Activated CD4-positive, alpha-beta memory T cell treated with anti-CD3 and anti-CD28 coated beads, Interleukin-2, amount 10 ng/mL, durations not matched to agents 7 days and 5 days (primary cell): ENCODE results near the gene BCL7C. TPM values are rescaled to one million over a fixed set of nuclear protein-coding genes. Genes with fewer than 3 reads are reported as not detected.
A peak's percentile ranks its signal among the peaks of the same experiment; 100 is the strongest.
"Not testable (repeated sequence)": the region's sequence is repeated elsewhere in the genome, so short reads cannot be mapped to it uniquely, and the experiment has no call there.

Experiments used
- CTCF ChIA-PET: fragments of 350-600 bp; sonication (Branson Sonifier 250); formaldehyde crosslinking; loops from one replicate; lab custom pipeline; 2021; ENCODE audit warnings: antibody characterized with exemption, inconsistent platforms; lab: Charles Lee
- POLR2A ChIA-PET: fragments of 350-600 bp; sonication (Branson Sonifier 250); formaldehyde crosslinking; loops from one replicate; lab custom pipeline; 2021; ENCODE audit warnings: antibody characterized with exemption; lab: Charles Lee
- DNase-seq: peaks from one replicate; pipeline ENCODE4 v3.0.0-alpha.2; 2020
- H3K27ac Mint-ChIP-seq: one replicate; pipeline ENCODE4 v1.8.0; 2021; ENCODE audit warnings: mild to moderate bottlenecking, mixed read lengths
- H3K27me3 Mint-ChIP-seq: one replicate; pipeline ENCODE4 v1.8.0; 2021; ENCODE audit warnings: mixed read lengths
- H3K36me3 Mint-ChIP-seq: one replicate; pipeline ENCODE4 v1.8.0; 2021; ENCODE audit warnings: low read depth, mixed read lengths
- H3K4me1 Mint-ChIP-seq: one replicate; pipeline ENCODE4 v1.8.0; 2021; ENCODE audit warnings: mixed read lengths
- H3K4me3 Mint-ChIP-seq: one replicate; pipeline ENCODE4 v1.8.0; 2021; ENCODE audit warnings: mild to moderate bottlenecking, mixed read lengths
- H3K9me3 Mint-ChIP-seq: one replicate; pipeline ENCODE4 v1.8.0; 2021; ENCODE audit warnings: mixed read lengths
- total RNA-seq, 2 experiments: library from RNA; stranded (reverse); gene quantifications; one replicate each; pipeline ENCODE4 v1.2.3, GENCODE V29; 2021

Gene BCL7C
- 10 to 100 TPM; 22.3 to 23.5 TPM for total RNA-seq

DNA sequence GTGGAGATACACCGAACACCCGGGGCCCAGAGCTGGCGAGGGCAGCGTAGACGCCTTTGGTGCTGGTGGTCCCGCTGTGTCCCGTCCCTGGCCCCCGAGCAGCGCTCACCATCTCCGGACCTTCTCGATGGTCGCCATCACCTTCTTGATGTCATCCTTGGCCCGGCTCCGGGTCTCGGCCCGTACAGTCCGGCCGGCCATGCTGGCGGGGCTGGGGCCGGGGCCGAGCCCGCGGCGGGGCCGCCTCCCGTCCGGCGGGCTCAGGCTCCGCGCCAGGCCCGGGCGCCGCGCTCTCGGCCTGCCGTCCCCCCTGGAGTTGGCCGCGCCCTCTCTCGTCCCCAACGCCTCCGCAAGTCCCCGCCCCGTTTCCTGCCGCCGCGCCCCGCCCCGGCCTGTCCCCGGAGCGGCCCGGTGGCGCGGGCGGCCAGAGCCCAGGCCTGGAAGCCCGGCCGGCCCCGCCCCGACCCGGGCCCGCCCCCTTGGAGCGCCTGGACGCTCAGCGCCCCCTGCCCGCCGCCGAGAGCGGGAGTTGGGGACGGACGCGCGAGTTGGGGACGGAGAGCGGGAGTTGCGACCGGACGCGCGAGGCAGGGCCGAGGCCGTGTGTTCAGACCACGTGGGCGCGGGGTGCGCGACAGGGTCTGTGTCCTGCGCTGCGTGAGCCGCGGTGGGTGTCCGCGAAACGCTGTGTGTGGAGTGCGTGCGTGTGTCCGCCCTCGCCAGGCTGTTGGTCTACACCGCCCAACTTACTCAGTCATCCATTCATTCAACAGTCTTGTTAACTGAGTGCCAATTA is at the start of gene BCL7C:
BCL7C (minus strand) TSS at position 334 of the 796 bp plus-strand sequence; CDS start at position 201, 133 bp downstream.
- H3K4me1 Mint-ChIP-seq = peaks cover 45% of the 10 kb centered on the region
- no peaks in the 10 kb centered on the region for H3K27me3 Mint-ChIP-seq
- H3K36me3 Mint-ChIP-seq = peaks cover 9% of the 10 kb centered on the region
- CTCF ChIA-PET = interaction anchor here (0.9 to 2.1 kb wide), 3 partner anchors 8 to 49 kb away, joined by 4 to 8 read pairs (median 7); no protein-coding TSS in a partner anchor
- H3K4me3 Mint-ChIP-seq = peak within 1 kb of the TSS; percentile 82
- no peaks in the 10 kb centered on the region for H3K9me3 Mint-ChIP-seq
- peak within 1 kb of the TSS; percentile 76 for H3K27ac Mint-ChIP-seq
- peak; percentile 86 for DNase-seq
- POLR2A ChIA-PET = interaction anchor here (2.6 to 4.3 kb wide), 2 partner anchors 8 to 18 kb away, joined by 15 to 42 read pairs; no protein-coding TSS in a partner anchor

DNA sequence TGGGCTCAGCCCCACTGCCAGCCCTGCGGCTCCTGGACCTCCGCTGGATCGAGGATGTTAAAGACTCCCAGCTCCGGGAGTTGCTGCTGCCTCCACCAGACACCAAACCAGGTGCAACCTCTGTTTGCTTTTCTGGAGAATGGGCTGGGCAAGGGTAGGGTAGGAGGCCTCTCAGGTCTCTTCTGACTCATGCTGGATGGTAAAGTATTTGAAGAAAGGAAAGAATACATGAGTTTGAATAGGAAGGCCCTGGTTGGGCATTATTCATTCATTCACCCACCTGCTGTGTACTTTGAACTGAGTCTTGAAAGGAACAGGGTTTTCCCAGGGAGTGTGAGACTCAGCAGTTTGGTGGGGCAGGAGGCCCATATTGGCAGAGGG is 48.5 kb upstream of the BCL7C start:
- peak overlapping the region; percentile 68 for H3K27ac Mint-ChIP-seq
- ChIA-PET POLR2A (interaction anchor here (1.2 to 2.9 kb wide), 4 partner anchors 7 to 238 kb away, joined by 5 to 18 read pairs (median 6); partner anchors contain the start of genes FUS, ORAI3 and SETD1A), CTCF (interaction anchor here (0.6 to 4.5 kb wide), 21 partner anchors 7 to 291 kb away, joined by 3 to 94 read pairs (median 5); partner anchors contain the start of genes KAT8 and PHKG2)
- peaks cover 33% of the 10 kb centered on the region for H3K4me1 Mint-ChIP-seq
- H3K27me3 Mint-ChIP-seq = no peaks in the 10 kb centered on the region
- no peaks in the 10 kb centered on the region for H3K9me3 Mint-ChIP-seq
- H3K4me3 Mint-ChIP-seq = peak overlapping the region; percentile 64
- H3K36me3 Mint-ChIP-seq = peaks cover 29% of the 10 kb centered on the region
- DNase-seq = no peak

DNA sequence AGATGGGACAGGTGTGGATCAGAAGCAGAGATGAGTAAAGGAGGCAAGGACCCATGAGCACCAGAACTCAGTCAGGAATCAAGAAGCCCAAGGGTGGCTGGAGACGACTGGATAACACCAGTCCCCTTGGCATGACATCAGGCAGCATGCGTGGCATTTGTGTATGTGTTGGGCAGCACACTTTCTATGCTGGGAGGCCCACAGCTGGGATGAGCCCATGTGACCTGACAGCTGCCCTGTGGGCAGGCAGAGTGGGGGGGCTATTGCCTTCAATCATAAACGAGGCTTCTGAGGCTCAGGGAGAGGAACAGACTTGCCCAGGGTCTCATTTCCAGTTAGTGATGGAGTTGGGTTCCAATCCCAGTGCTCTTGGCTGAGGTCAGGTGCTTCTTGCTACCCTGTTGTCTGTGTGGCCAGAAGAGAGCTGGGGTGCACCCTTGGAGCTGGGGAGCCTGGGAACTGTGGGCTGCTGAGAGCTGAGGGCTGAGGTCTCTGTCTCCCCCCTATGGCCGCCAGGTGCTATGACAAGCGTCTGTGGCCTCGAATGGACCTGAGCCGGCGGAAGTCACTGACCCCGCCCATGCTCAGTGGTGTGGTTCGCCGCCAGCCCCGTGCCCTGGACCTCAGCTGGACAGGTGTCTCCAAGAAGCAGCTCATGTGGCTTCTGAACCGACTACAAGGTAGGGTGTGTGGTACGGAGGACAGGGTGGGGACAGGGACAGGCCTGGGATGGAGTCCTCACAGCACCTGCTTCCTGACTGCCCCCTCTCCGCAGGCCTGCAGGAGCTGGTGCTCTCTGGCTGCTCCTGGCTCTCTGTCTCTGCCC is 47.9 kb upstream of the BCL7C start:
- peak overlapping the region; percentile 68 for H3K27ac Mint-ChIP-seq
- DNase-seq = peak; percentile 81
- peaks cover 38% of the 10 kb centered on the region for H3K4me1 Mint-ChIP-seq
- ChIA-PET CTCF (interaction anchor here (0.6 to 4.5 kb wide), 24 partner anchors 9 to 290 kb away, joined by 3 to 94 read pairs (median 4); partner anchors contain the start of genes KAT8 and PHKG2), POLR2A (interaction anchor here (1.2 to 2.9 kb wide), 5 partner anchors 8 to 238 kb away, joined by 3 to 18 read pairs (median 6); partner anchors contain the start of genes FUS, ORAI3 and SETD1A)
- peak overlapping the region; percentile 64 for H3K4me3 Mint-ChIP-seq
- H3K27me3 Mint-ChIP-seq = no peaks in the 10 kb centered on the region
- peaks cover 29% of the 10 kb centered on the region for H3K36me3 Mint-ChIP-seq
- no peaks in the 10 kb centered on the region for H3K9me3 Mint-ChIP-seq

DNA sequence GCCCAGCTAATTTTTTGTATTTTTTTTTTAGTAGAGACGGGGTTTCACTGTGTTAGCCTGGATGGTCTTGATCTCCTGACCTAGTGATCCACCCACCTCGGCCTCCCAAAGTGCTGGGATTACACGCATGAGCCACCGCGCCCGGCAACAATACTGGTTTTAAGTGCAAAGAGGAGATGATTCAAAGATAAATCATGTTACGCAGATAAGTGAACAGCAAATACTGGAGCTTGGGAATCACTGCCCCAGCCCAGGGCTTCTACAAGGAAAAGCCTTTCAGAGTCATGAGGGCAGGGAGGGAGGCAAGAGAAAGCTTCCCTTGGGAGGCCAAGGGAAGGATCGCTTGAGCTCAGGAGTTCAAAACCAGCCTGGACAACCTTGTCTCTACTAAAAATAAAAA is 45.7 kb upstream of the BCL7C start:
- H3K27ac Mint-ChIP-seq, H3K9me3 Mint-ChIP-seq, DNase-seq, H3K27me3 Mint-ChIP-seq, POLR2A ChIA-PET, H3K4me3 Mint-ChIP-seq: not testable (repeated sequence)
- peaks cover 48% of the 10 kb centered on the region for H3K4me1 Mint-ChIP-seq
- CTCF ChIA-PET = interaction anchor here (0.9 to 4.5 kb wide), 6 partner anchors 11 to 125 kb away, joined by 3 to 94 read pairs (median 26); no protein-coding TSS in a partner anchor
- peaks cover 26% of the 10 kb centered on the region for H3K36me3 Mint-ChIP-seq

DNA sequence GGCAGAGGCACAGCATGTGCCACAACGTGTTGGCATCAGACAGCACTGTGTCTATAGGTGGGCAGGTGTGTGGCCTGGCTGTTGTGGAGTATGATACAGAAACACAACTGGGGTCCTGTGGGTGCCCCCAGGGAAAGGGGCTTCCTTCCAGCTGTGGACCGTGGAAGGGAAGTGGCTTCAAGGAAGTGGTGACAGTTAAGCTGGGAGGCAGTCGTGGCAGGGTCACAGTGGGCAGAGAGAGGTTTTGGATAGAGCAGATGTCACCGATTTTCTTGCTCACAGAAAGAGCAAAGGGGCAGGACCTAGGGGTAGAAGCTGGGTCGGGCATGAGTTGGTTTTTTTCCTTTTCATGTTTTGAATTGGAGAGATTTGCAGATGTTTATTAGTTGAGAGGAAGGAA is 43.8 kb upstream of the BCL7C start:
- peaks cover 16% of the 10 kb centered on the region for H3K36me3 Mint-ChIP-seq
- H3K4me3 Mint-ChIP-seq = no peak overlapping the region
- peak overlapping the region; percentile 72 for H3K27ac Mint-ChIP-seq
- DNase-seq = no peak
- no peaks in the 10 kb centered on the region for H3K9me3 Mint-ChIP-seq
- ChIA-PET CTCF (interaction anchor here (1.2 to 1.9 kb wide), 2 partner anchors 13 to 93 kb away, joined by 3 to 9 read pairs; no protein-coding TSS in a partner anchor), POLR2A (no interaction called here)
- H3K4me1 Mint-ChIP-seq = peaks cover 44% of the 10 kb centered on the region
- no peaks in the 10 kb centered on the region for H3K27me3 Mint-ChIP-seq

DNA sequence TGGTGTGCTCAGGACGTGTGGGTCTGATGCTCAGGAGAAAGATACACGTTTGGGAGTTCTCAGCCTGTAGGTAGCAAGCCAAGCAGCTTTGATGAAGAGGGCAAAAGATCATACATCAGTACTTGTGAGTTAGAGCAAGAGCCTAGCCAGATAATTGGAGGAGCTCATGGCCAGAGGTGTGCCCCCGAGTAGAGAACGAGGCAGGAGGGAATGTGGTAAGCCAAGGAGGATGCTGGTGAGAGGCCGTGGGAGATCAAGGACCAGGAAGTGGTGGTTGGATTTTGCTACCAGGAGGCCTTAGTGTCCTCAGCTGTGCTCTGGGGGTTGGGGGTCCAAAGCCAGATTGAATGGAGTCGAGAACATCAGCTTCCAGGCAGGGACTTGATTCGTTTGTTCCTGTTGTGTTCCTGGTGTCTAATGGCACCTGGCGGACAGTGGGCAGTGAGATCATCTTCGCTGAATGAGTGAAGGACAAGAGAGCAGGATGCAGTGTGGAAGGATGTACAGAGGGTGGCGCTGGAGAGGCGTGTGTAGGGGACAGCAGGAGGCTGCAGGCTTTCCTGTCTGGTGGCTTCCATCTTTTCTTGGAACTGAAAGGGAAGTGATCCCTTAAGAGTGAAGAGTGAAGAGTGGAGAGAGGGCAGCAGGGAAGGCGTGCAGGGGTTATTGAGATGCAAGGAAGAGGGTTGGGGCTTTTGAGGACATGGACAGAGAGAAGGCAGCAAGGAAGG is 41.1 kb upstream of the BCL7C start:
- Mint-ChIP-seq H3K9me3 (no peaks in the 10 kb centered on the region), H3K4me3 (no peak overlapping the region), H3K27me3 (no peaks in the 10 kb centered on the region), H3K27ac (peak overlapping the region; percentile 60), H3K4me1 (peaks cover 25% of the 10 kb centered on the region), H3K36me3 (peaks cover 18% of the 10 kb centered on the region)
- ChIA-PET POLR2A (interaction anchor here (1.0 kb wide), 2 partner anchors 10 to 22 kb away, joined by 3 read pairs; partner anchors contain the start of gene SETD1A), CTCF (interaction anchor here (0.7 to 2.3 kb wide), 8 partner anchors 9 to 451 kb away, joined by 3 to 16 read pairs (median 5); partner anchors contain the start of gene ORAI3)
- DNase-seq = peak; percentile 57

DNA sequence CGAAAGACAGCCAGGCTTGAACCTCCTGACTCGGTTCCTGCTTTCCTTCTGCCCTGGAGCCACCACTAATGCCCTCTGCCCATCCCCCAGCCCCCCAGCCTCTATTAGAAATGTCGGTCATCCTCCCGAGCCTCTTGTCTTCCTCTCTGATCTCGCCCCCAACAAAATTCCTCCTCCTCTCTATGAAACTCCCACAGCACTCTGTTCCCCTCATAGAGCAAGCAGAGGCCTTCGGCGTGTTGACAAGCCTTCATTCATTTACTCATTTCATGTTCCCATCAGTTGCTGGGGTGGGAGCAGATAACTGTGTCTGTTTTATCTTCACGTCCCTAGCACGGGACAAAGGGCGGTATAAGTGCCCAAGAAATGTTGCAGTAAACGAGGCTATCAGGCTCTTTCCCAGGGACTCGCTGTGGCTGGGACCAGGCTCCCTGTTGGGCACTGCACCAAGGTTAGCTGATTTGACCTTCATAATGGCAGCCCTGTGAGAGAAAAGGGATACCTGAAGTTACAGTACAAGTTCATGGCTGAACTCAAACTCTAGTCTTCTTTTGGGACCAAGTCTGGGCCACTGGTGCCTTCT is 37.3 kb upstream of the BCL7C start:
- DNase-seq = no peak
- Mint-ChIP-seq H3K27ac (no peak overlapping the region), H3K27me3 (no peaks in the 10 kb centered on the region), H3K4me3 (no peak overlapping the region), H3K36me3 (peaks cover 14% of the 10 kb centered on the region), H3K9me3 (no peaks in the 10 kb centered on the region), H3K4me1 (peaks cover 17% of the 10 kb centered on the region)
- POLR2A ChIA-PET = no interaction called here
- CTCF ChIA-PET = interaction anchor here (0.6 to 2.8 kb wide), 3 partner anchors 11 to 88 kb away, joined by 3 to 15 read pairs (median 3); partner anchors contain the start of gene ORAI3

DNA sequence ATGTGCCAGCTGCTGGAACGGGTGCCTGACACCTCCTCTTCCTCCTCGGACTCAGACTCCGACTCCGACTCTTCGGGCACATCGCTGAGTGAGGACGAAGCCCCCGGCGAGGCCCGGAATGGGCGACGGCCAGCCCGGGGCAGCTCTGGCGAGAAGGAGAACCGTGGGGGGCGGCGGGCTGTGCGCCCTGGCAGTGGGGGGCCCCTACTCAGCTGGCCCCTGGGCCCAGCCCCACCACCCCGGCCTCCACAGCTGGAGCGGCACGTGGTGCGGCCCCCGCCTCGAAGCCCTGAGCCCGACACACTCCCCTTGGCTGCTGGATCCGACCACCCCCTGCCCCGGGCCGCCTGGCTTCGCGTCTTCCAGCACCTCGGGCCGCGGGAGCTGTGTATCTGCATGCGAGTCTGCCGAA is 36.3 kb upstream of the BCL7C start:
- no peak overlapping the region for H3K27ac Mint-ChIP-seq
- H3K4me1 Mint-ChIP-seq = peaks cover 15% of the 10 kb centered on the region
- H3K4me3 Mint-ChIP-seq = no peak overlapping the region
- ChIA-PET CTCF (no interaction called here), POLR2A (no interaction called here)
- DNase-seq = no peak
- peaks cover 12% of the 10 kb centered on the region for H3K36me3 Mint-ChIP-seq
- H3K9me3 Mint-ChIP-seq = no peaks in the 10 kb centered on the region
- no peaks in the 10 kb centered on the region for H3K27me3 Mint-ChIP-seq

DNA sequence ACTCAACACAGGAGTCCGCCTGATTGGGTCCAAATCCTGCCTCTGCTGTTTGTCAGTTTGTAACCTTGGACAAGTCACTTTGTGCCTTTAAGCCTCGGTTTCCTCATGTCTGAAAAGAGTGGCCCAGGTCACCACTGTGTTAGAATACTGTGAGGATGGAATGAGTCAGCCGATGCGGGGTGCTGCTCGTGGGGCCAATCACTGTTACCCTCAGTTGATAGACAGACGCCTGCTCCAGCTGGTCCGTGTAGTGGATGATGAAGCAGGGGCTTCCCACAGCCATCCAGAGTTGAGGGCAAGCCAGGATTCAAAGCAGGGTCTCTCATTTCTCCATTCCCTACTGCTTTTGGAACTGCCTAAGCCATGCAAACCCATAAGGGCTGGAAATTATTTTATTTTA is 35.3 kb upstream of the BCL7C start:
- Mint-ChIP-seq H3K4me3 (no peak overlapping the region), H3K9me3 (no peaks in the 10 kb centered on the region)

DNA sequence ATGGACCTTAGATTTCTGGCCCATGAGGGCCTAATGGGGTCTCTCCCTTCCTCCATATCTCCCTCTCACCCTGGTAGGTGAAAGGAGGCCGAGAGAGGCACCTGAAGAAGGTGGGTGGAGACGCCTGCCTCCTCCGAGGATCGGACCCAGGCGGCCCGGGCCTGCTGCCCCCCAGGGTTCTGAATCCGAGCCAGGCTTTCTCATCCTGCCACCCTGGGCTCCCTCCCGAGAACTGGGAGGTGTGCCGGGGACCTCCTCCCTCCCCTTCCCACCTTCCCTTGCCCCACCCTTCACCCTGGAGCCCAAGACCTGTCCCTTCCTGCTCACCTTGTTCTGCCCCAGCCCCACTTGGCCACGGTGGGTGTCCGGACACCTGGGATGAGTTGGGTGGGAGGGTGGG is 34.5 kb upstream of the BCL7C start:
- DNase-seq = no peak
- Mint-ChIP-seq H3K27ac (no peak overlapping the region), H3K9me3 (no peaks in the 10 kb centered on the region), H3K4me1 (peaks cover 13% of the 10 kb centered on the region), H3K27me3 (no peaks in the 10 kb centered on the region), H3K36me3 (peaks cover 6% of the 10 kb centered on the region), H3K4me3 (no peak overlapping the region)
- CTCF ChIA-PET = interaction anchor here (1.0 to 3.8 kb wide), 2 partner anchors 12 to 84 kb away, joined by 4 to 19 read pairs; no protein-coding TSS in a partner anchor
- POLR2A ChIA-PET = no interaction called here

More for the DNA sequence above, 35.3 kb upstream of the BCL7C start:
- DNase-seq = no peak
- H3K36me3 Mint-ChIP-seq = peaks cover 6% of the 10 kb centered on the region
- H3K27me3 Mint-ChIP-seq = no peaks in the 10 kb centered on the region
- ChIA-PET POLR2A (no interaction called here), CTCF (interaction anchor here (0.7 to 1.0 kb wide), 2 partner anchors 13 to 84 kb away, joined by 3 to 4 read pairs; no protein-coding TSS in a partner anchor)
- H3K4me1 Mint-ChIP-seq = peaks cover 13% of the 10 kb centered on the region
- H3K27ac Mint-ChIP-seq = no peak overlapping the region

DNA sequence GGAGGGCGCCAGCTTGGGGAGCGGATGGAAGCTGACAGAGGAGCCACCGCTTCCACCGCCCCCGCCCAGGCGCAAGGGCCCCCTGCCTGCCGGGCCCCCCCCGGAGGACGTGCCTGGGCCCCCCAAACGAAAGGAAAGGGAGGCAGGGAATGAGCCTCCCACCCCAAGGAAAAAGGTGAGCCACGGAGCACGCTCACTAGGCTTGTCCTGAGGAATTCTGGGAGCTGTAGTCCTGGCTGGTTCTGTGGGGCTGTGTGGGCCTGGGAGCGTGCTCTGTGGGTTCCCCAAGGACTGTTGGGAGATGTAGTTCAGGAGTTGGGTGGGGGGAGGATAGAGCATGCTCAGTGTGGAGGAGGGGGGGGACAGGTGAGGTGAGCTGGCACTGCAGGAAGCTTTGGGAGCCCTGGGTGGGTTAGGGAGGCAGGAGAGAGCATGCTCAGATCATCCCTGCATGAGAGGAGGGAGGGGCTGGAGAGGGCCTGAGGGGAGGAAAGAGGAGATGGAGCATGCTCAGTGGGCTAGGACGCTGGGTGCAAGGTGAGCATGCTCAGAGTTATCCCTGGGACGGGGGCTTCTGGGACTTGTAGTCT is 34.0 kb upstream of the BCL7C start:
- H3K9me3 Mint-ChIP-seq = no peaks in the 10 kb centered on the region
- H3K4me1 Mint-ChIP-seq = peaks cover 13% of the 10 kb centered on the region
- no peak for DNase-seq
- peak overlapping the region; percentile 16 for H3K27ac Mint-ChIP-seq
- POLR2A ChIA-PET = interaction anchor here (0.7 to 0.8 kb wide), 2 partner anchors 21 to 145 kb away, joined by 3 read pairs; no protein-coding TSS in a partner anchor
- H3K36me3 Mint-ChIP-seq = peaks cover 6% of the 10 kb centered on the region
- CTCF ChIA-PET = interaction anchor here (1.0 to 3.8 kb wide), 2 partner anchors 13 to 27 kb away, joined by 3 to 19 read pairs; no protein-coding TSS in a partner anchor
- H3K27me3 Mint-ChIP-seq = no peaks in the 10 kb centered on the region
- H3K4me3 Mint-ChIP-seq = no peak overlapping the region
